GM12878 (cell line): ENCODE data around the gene KRTAP1-3. TPM values are rescaled to one million over a fixed set of nuclear protein-coding genes. Genes with fewer than 3 reads are reported as not detected.

Experiments used
- ATAC-seq: fragments of 200-7000 bp; cut with Tn5 transposase; 3 replicates; pipeline ENCODE4 v1.9.1; 2020; ENCODE audit warnings: mild to moderate bottlenecking, moderate library complexity
- BruUV-seq: library from RNA; stranded (reverse); fragments of 400-500 nt; replicated peaks from 2 replicates; lab custom pipeline; 2021; lab: Mats Ljungman, UMichigan
- CTCF ChIA-PET: fragments of 300-600 bp; sonication (Branson Sonifier 250); formaldehyde crosslinking; extraction: SDS; loops from one replicate; lab custom pipeline; 2021; ENCODE audit warnings: inconsistent platforms; lab: Yijun Ruan, JAX
- POLR2A ChIA-PET: fragments of 350-600 bp; formaldehyde crosslinking; extraction: SDS; loops from one replicate; lab custom pipeline; 2021; ENCODE audit warnings: inconsistent platforms; lab: Charles Lee
- RAD21 ChIA-PET: fragments of 300-600 bp; sonication (Branson Sonifier 250); formaldehyde crosslinking; loops from one replicate; lab custom pipeline; 2023; ENCODE audit warnings: antibody characterized with exemption; ENCODE audit not compliant: unreplicated experiment; lab: Charles Lee
- SMC1A ChIA-PET: fragments of 300-600 bp; sonication (Branson Sonifier 250); formaldehyde crosslinking; loops from one replicate; lab custom pipeline; 2023; ENCODE audit not compliant: unreplicated experiment, uncharacterized antibody; lab: Charles Lee
- DNase-seq: peaks from one replicate; pipeline ENCODE4 v3.0.0-alpha.2; 2011; ENCODE audit warnings: low read depth, low spot score
- FAIRE-seq: peaks from 3 replicates; lab custom pipeline; 2011; peaks lifted over from hg19 to GRCh38; lab: Jason Lieb, UNC
- H2AFZ ChIP-seq: 2 replicates; pipeline ENCODE4 v1.6.0; 2011; ENCODE audit warnings: low read depth, low read length, control low read depth; ENCODE audit not compliant: control insufficient read depth
- H3K27ac ChIP-seq: 2 replicates; pipeline ENCODE4 v1.5.1; 2011; ENCODE audit warnings: control low read depth; ENCODE audit not compliant: control insufficient read depth, insufficient read depth
- H3K27me3 ChIP-seq, 2 experiments: replicated peaks in 1 of 2; 2 replicates each; pipeline versions ENCODE4 v1.6.0 to v1.6.1; 2011; ENCODE audit warnings: low read length in 1 of 2; ENCODE audit not compliant: control insufficient read depth in 2 of 2, insufficient read depth in 2 of 2
- H3K36me3 ChIP-seq, 2 experiments: 2 replicates each; pipeline ENCODE4 v1.5.1; 2011; ENCODE audit warnings: low read length in 1 of 2; ENCODE audit not compliant: control insufficient read depth in 2 of 2, insufficient read depth in 2 of 2
- H3K4me1 ChIP-seq: 2 replicates; pipeline ENCODE4 v1.6.1; 2011; ENCODE audit warnings: mild to moderate bottlenecking, low read length, moderate library complexity, mixed read lengths; ENCODE audit not compliant: control insufficient read depth, insufficient read depth
- H3K4me2 ChIP-seq: 2 replicates; pipeline ENCODE4 v1.6.0; 2011; ENCODE audit warnings: control low read depth; ENCODE audit not compliant: control insufficient read depth, insufficient read depth
- H3K4me3 ChIP-seq: fragments of 200-600 bp; sonication (generic); 2 replicates; pipeline ENCODE4 v1.5.1; 2016
- H3K79me2 ChIP-seq: 2 replicates; pipeline ENCODE4 v1.6.0; 2011; ENCODE audit warnings: low read length; ENCODE audit not compliant: control insufficient read depth, insufficient read depth
- H3K9ac ChIP-seq: 2 replicates; pipeline ENCODE4 v1.8.0; 2011; ENCODE audit warnings: low read length, control low read depth, mixed read lengths; ENCODE audit not compliant: control insufficient read depth, insufficient read depth
- H3K9me3 ChIP-seq: replicated peaks from 3 replicates; pipeline ENCODE4 v1.5.1; 2011; ENCODE audit warnings: mild to moderate bottlenecking, low read length; ENCODE audit not compliant: control insufficient read depth, insufficient read depth
- H4K20me1 ChIP-seq: 2 replicates; pipeline ENCODE4 v1.6.0; 2011; ENCODE audit not compliant: control insufficient read depth, insufficient read depth
- BHLHE40 ChIP-seq, 2 experiments: fragments of 450-650 bp in 1 of 2; IDR thresholded peaks; 2 replicates each; pipeline ENCODE4 v1.6.1; 2011 to 2017; ENCODE audit warnings: low read depth in 2 of 2, borderline replicate concordance in 1 of 2, improper control_type of control experiment in 1 of 2, low read length in 1 of 2, mild to moderate bottlenecking in 1 of 2
- CHD2 ChIP-seq: IDR thresholded peaks from 2 replicates; pipeline ENCODE4 v1.6.1; 2011; ENCODE audit warnings: low read depth, low read length, improper control_type of control experiment, borderline replicate concordance
- CREB1 ChIP-seq: IDR thresholded peaks from 2 replicates; pipeline ENCODE4 v1.6.1; 2012; ENCODE audit warnings: low read depth, mild to moderate bottlenecking, inconsistent platforms
- DPF2 ChIP-seq: fragments of 450-650 bp; IDR thresholded peaks from 2 replicates; pipeline ENCODE4 v1.6.1; 2017; ENCODE audit warnings: mild to moderate bottlenecking
- FOXK2 ChIP-seq: fragments of 450-650 bp; IDR thresholded peaks from 2 replicates; pipeline ENCODE4 v1.6.1; 2017; ENCODE audit warnings: mild to moderate bottlenecking, moderate library complexity
- FOXM1 ChIP-seq: IDR thresholded peaks from 2 replicates; pipeline ENCODE4 v1.6.1; 2012; ENCODE audit warnings: low read depth, mild to moderate bottlenecking, inconsistent platforms, low read length, moderate library complexity
- HDGF ChIP-seq: fragments of 450-650 bp; IDR thresholded peaks from 2 replicates; pipeline ENCODE4 v1.6.1; 2016; ENCODE audit warnings: antibody characterized with exemption
- IRF4 ChIP-seq: IDR thresholded peaks from 2 replicates; pipeline ENCODE4 v1.6.1; 2011; ENCODE audit warnings: low read depth, low read length
- KLF5 ChIP-seq: fragments of 450-650 bp; IDR thresholded peaks from 2 replicates; pipeline ENCODE4 v1.6.1; 2014; ENCODE audit warnings: mild to moderate bottlenecking; ENCODE audit not compliant: partially characterized antibody
- MYC ChIP-seq: IDR thresholded peaks from 2 replicates; pipeline ENCODE4 v1.6.1; 2011; ENCODE audit warnings: mild to moderate bottlenecking, low read length, moderate library complexity, inconsistent platforms; ENCODE audit not compliant: insufficient read depth, insufficient replicate concordance, insufficient read length, severe bottlenecking
- RELB ChIP-seq: fragments of 450-650 bp; IDR thresholded peaks from 2 replicates; pipeline ENCODE4 v1.6.1; 2017; ENCODE audit warnings: low read depth, mild to moderate bottlenecking, moderate library complexity
- SMARCA5 ChIP-seq: fragments of 450-650 bp; IDR thresholded peaks from 2 replicates; pipeline ENCODE4 v1.6.1; 2017; ENCODE audit warnings: mild to moderate bottlenecking
- WGBS: methylation state at CpG from one replicate; pipeline ENCODE4 v1.1.6; 2016; ENCODE audit warnings: low lambda C conversion rate; ENCODE audit not compliant: insufficient replicate concordance, insufficient coverage; ENCODE audit errors: missing lambda C conversion rate; 5-methylcytosine and 5-hydroxymethylcytosine counted together
- in situ Hi-C: fragments of 300-500 bp; cut with MboI; formaldehyde crosslinking; loops from 9 replicates; pipeline ENCODE4 v1.14.3; 2018; ENCODE audit warnings: mixed read lengths
- intact Hi-C: fragments of 100-400 bp; cut with micrococcal nuclease; formaldehyde crosslinking; loops from one replicate; pipeline ENCODE4 v1.14.2; 2022; ENCODE audit not compliant: unreplicated experiment
- polyA plus RNA-seq, 11 experiments: library from polyadenylated mRNA; depleted of rRNA in 4 of 11; unstranded in 6 of 11; stranded (reverse) in 5 of 11; fragments of >200 nt; fragmentation: Nextera tagmentation in 4 of 11; fragmentation: Illumina TruSeq in 1 of 11; extraction: Ambion mirVana in 4 of 11; extraction: Trizol in 1 of 11; gene quantifications; 1 replicate in 1 of 11; 2 replicates in 10 of 11; pipeline versions ENCODE4 v1.2.1 to v1.2.3, GENCODE V29; 2011 to 2016; ENCODE audit warnings: inconsistent platforms in 2 of 11, missing spikeins in 2 of 11, low read depth in 1 of 11
- total RNA-seq, 4 experiments: library from RNA; depleted of rRNA in 3 of 4; stranded (reverse); fragments of >200 nt in 3 of 4; fragmentation: Illumina TruSeq in 1 of 4; extraction: Trizol in 1 of 4; gene quantifications; 2 replicates each; pipeline versions ENCODE4 v1.2.1 to v1.2.3, GENCODE V29; 2013 to 2021
- TF ChIP-seq, protein P1 (sequence below), 3 experiments: IDR thresholded peaks in 2 of 3; conservative IDR thresholded peaks in 1 of 3; 2 replicates each; pipeline ENCODE4 v1.5.1; 2011; ENCODE audit warnings: low read depth in 3 of 3, low read length in 3 of 3, mild to moderate bottlenecking in 3 of 3, control low read depth in 2 of 3, moderate library complexity in 2 of 3, inconsistent platforms in 1 of 3, mixed read lengths in 1 of 3; ENCODE audit not compliant: control insufficient read depth in 2 of 3, insufficient read depth in 1 of 3; ENCODE audit errors: extremely low read depth in 1 of 3
- TF ChIP-seq, protein P2 (sequence below): fragments of 450-650 bp; IDR thresholded peaks from 2 replicates; pipeline ENCODE4 v1.6.1; 2018; ENCODE audit warnings: mild to moderate bottlenecking, low read depth, moderate library complexity; ENCODE audit not compliant: partially characterized antibody
- TF ChIP-seq, protein P3 (sequence below): IDR thresholded peaks from 2 replicates; pipeline ENCODE4 v1.6.1; 2012; ENCODE audit warnings: low read length, inconsistent platforms

Gene KRTAP1-3
- total and polyA plus RNA-seq, 10 of the 15 experiments (the other 5 are each of a cell fraction or from before 2014, with no cell fraction given) = not detected

- FAIRE-seq = no peak
- Histone ChIP-seq H3K4me3 (no peak overlapping the region), H3K36me3 (no peaks in the 10 kb centered on the region), H4K20me1 (no peaks in the 10 kb centered on the region), H3K9ac (no peak overlapping the region), H2AFZ (no peak overlapping the region), H3K79me2 (no peaks in the 10 kb centered on the region), H3K27me3 (no peaks in the 10 kb centered on the region; a peak in 2 of 4 replicates), H3K4me1 (no peaks in the 10 kb centered on the region), H3K9me3 (no peaks in the 10 kb centered on the region), H3K4me2 (no peak overlapping the region), H3K27ac (no peak overlapping the region)
- CTCF ChIA-PET = interaction anchor here (1.2 kb wide), 1 partner anchor 10 kb away, joined by 3 read pairs; the partner anchor contains the start of gene KRTAP1-4
- BruUV-seq = no TSS peak
- RAD21 ChIA-PET = no interaction called here
- POLR2A ChIA-PET = interaction anchor here (0.6 kb wide), 1 partner anchor 95 kb away, joined by 3 read pairs; no protein-coding TSS in a partner anchor
- intact Hi-C loops = no loop called here
- WGBS = 63% methylated on average over 3 of the region's 3 CpGs
- no peak for DNase-seq
- TF ChIP-seq IRF4 (no peak), DPF2 (no peak), SMARCA5 (no peak), CREB1 (no peak), KLF5 (no peak), FOXM1 (no peak), MYC (no peak), HDGF (no peak), CHD2 (no peak), BHLHE40 (IDR thresholded peaks at IDR 0.05; ENCODE audit: borderline replicate concordance in 1 of 2, low read depth in 2 of 2, low read length in 1 of 2) (no peak), RELB (no peak), FOXK2 (no peak)
- TF ChIP-seq, protein P1, sequence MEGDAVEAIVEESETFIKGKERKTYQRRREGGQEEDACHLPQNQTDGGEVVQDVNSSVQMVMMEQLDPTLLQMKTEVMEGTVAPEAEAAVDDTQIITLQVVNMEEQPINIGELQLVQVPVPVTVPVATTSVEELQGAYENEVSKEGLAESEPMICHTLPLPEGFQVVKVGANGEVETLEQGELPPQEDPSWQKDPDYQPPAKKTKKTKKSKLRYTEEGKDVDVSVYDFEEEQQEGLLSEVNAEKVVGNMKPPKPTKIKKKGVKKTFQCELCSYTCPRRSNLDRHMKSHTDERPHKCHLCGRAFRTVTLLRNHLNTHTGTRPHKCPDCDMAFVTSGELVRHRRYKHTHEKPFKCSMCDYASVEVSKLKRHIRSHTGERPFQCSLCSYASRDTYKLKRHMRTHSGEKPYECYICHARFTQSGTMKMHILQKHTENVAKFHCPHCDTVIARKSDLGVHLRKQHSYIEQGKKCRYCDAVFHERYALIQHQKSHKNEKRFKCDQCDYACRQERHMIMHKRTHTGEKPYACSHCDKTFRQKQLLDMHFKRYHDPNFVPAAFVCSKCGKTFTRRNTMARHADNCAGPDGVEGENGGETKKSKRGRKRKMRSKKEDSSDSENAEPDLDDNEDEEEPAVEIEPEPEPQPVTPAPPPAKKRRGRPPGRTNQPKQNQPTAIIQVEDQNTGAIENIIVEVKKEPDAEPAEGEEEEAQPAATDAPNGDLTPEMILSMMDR (IDR thresholded peaks at IDR 0.05 in 2 of 3, conservative IDR thresholded peaks at IDR 0.05 in 1 of 3; ENCODE audit: control insufficient read depth in 2 of 3, extremely low read depth in 1 of 3, insufficient read depth in 1 of 3, low read depth in 3 of 3, low read length in 3 of 3) = no peak
- TF ChIP-seq, protein P2, sequence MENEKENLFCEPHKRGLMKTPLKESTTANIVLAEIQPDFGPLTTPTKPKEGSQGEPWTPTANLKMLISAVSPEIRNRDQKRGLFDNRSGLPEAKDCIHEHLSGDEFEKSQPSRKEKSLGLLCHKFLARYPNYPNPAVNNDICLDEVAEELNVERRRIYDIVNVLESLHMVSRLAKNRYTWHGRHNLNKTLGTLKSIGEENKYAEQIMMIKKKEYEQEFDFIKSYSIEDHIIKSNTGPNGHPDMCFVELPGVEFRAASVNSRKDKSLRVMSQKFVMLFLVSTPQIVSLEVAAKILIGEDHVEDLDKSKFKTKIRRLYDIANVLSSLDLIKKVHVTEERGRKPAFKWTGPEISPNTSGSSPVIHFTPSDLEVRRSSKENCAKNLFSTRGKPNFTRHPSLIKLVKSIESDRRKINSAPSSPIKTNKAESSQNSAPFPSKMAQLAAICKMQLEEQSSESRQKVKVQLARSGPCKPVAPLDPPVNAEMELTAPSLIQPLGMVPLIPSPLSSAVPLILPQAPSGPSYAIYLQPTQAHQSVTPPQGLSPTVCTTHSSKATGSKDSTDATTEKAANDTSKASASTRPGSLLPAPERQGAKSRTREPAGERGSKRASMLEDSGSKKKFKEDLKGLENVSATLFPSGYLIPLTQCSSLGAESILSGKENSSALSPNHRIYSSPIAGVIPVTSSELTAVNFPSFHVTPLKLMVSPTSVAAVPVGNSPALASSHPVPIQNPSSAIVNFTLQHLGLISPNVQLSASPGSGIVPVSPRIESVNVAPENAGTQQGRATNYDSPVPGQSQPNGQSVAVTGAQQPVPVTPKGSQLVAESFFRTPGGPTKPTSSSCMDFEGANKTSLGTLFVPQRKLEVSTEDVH = no peak
- TF ChIP-seq, protein P3, sequence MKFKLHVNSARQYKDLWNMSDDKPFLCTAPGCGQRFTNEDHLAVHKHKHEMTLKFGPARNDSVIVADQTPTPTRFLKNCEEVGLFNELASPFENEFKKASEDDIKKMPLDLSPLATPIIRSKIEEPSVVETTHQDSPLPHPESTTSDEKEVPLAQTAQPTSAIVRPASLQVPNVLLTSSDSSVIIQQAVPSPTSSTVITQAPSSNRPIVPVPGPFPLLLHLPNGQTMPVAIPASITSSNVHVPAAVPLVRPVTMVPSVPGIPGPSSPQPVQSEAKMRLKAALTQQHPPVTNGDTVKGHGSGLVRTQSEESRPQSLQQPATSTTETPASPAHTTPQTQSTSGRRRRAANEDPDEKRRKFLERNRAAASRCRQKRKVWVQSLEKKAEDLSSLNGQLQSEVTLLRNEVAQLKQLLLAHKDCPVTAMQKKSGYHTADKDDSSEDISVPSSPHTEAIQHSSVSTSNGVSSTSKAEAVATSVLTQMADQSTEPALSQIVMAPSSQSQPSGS = no peak
- SMC1A ChIA-PET = no interaction called here
- in situ Hi-C loops = no loop called here
- no peak for ATAC-seq
Measured at GRCh38 chr17:41019415-41019814, 15.3 kb downstream of the KRTAP1-3 start.
